OCI-LY7 (cell line): Measurements from ENCODE around the gene RIOK2.

Experiments used
- CTCF ChIP-seq: fragments of 200-600 bp; sonication (generic); conservative IDR thresholded peaks from 2 replicates; pipeline ENCODE4 v1.5.1; 2014; ENCODE audit warnings: mild to moderate bottlenecking, antibody characterized with exemption, low read length, moderate library complexity, mixed read lengths
- EZH2phosphoT487 ChIP-seq: fragments of 200-600 bp; sonication (generic); IDR thresholded peaks from 2 replicates; pipeline ENCODE4 v1.6.1; 2018; ENCODE audit warnings: low read depth, borderline replicate concordance, mild to moderate bottlenecking, mixed run types, antibody characterized with exemption, low read length, moderate library complexity, mixed read lengths

- TF ChIP-seq CTCF (no peak), EZH2phosphoT487 (no peak)
Measured at GRCh38 chr5:97181856-97182545, 1.0 kb downstream of the RIOK2 start.
